DMS114 treated with DMSO at 0.1 percent for 48 hours (cell line): Measurements from ENCODE around the gene CR1.
A peak's percentile ranks its signal among the peaks of the same experiment; 100 is the strongest.
"Not testable (repeated sequence)": the region's sequence is repeated elsewhere in the genome, so short reads cannot be mapped to it uniquely, and the experiment has no call there.

Experiments
- DNase-seq: peaks from one replicate; lab custom pipeline; 2025; ENCODE audit not compliant: unreplicated experiment; lab: John Stamatoyannopoulos, UW

Gene CR1

GRCh38 chr1:207579436-207579799 lies 83.5 kb downstream of the CR1 start:
- peak; percentile 52 for DNase-seq

DNA sequence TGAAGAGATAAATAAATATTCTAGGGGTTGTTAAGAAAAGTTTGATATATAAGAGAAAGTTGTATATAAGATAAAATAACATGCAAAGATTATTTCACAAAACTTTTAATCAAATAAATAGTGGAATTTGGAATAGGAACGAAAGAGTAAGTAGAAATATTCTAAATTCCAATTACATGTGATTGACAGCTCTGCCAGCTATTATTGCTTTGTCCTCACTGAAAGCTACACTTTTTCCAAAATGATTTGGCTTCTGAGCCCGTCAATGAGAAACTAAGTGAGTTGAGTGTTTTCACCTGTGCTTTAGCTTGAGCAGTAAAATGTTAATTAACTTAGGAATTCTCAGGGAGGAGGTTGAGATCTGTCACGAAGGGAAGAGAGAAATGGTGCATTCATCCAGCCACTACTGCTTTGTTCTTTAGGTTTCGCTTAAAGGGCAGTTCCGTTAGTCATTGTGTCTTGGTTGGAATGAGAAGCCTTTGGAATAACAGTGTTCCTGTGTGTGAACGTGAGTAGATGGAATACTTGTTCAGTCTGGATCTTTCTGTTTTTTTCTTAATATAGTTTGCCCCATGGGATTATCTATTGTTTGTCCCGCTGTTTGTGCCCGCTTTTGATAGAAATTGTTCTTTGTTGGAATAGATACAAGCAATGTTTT lies 85.7 kb downstream of the CR1 start:
- no peak for DNase-seq

DNA sequence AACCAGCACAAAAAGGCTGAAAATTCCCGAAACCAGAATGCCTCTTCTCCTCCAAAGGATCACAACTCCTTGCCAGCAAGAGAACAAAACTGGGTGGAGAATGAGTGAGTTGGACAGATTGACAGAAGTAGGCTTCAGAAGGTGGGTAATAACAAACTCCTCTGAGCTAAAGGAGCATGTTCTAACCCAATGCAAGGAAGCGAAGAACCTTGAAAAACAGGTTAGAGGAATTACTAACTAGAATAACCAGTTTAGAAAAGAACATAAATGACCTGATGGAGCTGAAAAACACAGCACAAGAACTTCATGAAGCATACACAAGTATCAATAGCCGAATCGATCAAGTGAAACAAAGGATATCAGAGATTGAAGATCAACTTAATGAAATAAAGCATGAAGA lies 93.5 kb downstream of the CR1 start:
- DNase-seq, result not testable (repeated sequence)

DNA sequence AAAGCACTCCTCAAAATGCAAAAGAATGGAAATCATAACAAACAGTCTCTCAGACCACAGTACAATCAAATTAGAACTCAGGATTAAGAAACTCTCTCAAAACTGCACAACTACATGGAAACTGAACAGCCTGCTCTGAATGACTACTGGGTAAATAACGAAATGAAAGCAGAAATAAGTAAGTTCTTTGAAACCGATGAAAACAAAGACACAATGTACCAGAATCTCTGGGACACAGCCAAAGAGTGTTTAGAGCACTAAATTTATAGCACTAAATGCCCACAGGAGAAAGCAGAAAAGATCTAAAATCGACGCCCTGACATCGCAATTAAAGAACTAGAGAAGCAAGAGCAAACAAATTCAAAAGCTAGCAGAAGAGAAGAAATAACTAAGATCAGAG lies 95.2 kb downstream of the CR1 start:
- not testable (repeated sequence) for DNase-seq

- not testable (repeated sequence) for DNase-seq
These were observed 98.1 kb downstream of the CR1 start for GRCh38 chr1:207594095-207594494.

DNA sequence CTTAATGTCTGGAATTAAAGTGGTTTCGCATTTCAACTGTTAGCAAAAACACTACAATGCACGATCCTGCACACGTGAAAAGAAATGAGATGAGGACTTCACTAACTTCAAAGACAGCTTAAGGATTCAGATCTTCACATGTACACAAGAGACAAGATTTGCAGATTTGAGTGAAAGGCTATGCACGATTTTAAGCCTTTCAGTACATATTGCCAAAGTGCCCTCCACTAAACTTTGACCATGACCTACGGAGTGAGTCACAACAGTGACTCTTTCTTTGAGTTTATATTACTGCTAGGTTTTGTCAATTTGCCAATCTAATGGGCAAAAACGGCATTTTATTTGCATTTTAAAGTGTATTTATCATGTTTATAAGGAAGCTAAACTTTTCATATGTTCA lies 107.8 kb downstream of the CR1 start:
- no peak for DNase-seq

GRCh38 chr1:207605444-207606361 lies 109.7 kb downstream of the CR1 start:
- no peak for DNase-seq

- no peak for DNase-seq
These were observed 110.4 kb downstream of the CR1 start for GRCh38 chr1:207606362-207606755.

DNA sequence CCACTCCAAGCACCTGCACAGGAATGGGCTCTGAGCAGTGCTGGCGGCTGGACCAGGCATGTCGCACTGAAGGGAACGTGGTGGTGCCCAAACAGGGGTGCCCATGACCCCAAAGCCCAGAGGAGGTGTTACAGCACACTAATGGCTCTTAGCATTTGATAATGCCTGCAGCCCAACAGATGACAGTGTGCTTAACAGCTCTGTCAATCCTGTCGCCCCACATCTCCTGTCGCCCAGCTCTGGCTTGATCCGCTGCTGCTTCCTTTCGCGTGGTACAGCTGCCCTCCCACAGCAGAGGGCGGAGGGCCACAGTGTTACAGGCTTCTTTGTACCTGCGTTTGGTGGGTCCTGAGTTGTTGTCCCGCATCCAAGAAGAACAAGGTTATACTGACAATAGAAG lies 116.8 kb downstream of the CR1 start:
- no peak for DNase-seq

DNA sequence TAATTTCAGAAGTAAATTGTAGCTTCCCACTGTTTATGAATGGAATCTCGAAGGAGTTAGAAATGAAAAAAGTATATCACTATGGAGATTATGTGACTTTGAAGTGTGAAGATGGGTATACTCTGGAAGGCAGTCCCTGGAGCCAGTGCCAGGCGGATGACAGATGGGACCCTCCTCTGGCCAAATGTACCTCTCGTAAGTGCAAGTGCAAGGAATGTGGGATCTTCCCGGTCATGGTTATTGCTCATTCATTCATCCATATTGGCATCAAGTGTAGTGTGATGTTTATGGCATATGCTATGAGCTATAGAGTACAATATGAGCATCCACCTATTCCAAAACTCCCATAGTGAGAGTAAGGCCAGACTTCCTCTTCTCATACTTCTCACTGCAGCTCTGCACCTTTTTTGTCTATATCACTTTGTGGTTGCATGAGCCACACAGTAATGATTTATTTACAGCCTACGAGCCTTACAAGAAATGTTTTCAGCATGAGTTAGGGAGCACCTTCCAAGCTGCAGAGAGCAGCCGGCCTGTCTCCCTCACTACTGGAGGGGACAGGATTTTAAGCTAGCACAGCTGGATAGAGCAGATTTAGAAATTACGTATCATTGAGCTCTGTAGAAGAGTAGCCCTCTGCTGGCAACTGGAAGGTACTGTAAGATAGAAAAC lies 124.0 kb downstream of the CR1 start:
- DNase-seq, result peak; percentile 58

DNA sequence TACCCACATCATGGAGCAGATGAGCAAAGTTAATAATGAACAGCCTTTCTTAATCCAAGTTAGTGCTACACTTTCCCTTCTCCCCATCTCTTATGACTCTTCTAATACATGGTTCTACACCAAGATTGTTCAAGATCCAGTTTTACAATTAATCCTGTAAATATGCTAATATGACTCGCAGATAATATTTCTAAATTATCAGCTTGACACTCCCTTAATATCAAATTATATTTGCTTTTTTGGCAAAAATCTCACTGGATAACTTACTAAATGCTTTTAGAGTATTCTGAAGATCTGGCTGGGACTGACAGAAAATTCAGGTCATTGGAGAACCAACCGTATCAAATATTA lies 124.6 kb downstream of the CR1 start:
- no peak for DNase-seq

- DNase-seq, result not testable (repeated sequence)
These were observed 129.6 kb downstream of the CR1 start for GRCh38 chr1:207625504-207626071.

DNA sequence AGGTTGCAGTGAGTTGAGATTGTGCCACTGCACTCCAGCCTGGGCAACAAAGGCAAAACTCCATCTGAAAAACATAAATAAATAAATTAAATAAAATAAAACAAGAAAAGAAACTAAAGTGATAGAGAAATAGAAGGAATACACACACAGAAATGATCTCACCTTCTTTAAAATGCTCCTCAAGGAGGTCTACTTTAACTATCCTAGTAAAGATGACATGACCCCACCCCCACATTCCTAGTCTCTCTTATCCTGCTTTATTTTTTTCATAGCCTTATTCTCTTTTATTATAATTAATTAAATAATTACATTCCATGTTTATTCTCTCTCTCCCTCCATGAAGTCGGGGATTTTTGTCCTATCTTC lies 131.0 kb downstream of the CR1 start:
- no peak for DNase-seq

DNA sequence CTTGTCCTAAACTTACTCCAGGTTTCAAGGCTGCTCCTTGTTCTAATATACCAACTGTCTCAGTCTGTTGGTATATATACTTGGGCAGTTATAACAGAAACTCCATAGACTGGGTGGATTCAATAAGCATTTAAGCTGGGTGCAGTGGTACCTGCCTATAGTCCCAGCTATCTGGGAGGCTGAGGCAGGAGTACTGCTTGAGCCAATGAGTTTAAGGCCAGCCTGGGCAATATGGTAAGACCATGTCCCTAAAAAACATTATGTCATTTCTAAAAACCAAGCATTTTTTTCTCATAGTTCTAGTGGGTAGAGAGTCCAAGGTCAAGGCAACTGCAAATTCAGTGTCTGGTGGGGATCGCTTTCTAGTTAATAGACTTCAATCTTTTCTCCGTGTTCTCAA lies 131.5 kb downstream of the CR1 start:
- DNase-seq, result no peak

- DNase-seq, result no peak
These were observed 132.8 kb downstream of the CR1 start for GRCh38 chr1:207628776-207629175.

DNA sequence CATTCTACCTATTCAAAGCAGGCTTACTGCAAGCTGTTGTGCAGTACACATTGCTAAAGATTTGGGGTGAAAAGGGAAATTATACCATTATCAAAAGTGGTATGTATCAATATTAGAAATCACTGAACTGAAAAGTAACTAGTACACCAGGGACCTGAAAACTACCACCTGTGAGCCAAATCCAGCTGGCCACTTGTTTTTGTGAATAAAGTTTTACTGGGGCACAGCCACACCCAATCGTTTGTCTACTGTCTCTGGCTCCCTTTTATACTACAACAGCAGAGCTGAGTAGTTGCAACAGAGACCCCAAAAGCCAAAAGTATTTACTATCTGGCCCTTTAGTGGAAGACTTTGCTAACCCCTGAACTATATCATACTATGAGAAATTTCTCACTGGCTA lies 135.2 kb downstream of the CR1 start:
- DNase-seq, result no peak

DNA sequence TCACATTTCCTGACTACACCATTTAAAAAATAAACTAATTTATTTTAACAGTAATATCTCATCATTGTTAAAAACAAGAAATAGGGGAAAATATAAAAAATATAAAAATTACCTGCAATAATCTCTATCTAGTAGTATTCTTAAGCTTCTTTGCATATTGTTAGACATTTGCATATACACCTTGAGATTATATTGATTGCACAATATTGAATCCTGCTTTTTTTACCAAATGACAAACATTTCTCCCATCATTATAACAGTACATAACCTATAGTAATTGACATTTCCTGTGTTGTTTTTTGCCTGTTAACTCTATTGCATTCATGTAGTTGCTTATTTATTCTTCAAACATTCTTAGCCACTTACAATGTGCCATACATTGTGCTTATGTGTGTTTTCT lies 137.3 kb downstream of the CR1 start:
- no peak for DNase-seq

DNA sequence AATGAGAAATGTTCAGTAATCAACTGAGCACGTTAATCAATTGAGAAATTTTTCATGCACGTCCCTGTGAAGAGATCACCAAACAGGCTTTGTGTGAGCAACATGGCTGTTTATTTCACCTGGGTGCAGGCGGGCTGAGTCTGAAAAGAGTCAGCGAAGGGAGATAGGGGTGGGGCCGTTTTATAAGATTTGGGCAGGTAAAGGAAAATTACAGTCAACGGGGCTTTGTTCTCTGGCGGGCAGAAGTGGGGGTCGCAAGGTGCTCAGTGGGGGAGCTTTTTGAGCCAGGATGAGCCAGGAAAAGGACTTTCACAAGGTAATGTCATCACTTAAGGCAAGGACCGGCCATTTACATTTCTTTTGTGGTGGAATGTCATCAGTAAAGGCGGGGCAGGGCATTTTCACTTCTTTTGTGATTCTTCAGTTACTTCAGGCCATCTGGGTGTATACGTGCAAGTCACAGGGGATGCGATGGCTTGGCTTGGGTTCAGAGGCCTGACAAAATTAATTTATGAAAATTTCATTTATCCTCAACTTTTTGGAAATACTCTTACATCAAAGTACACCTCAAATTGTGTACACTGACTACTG lies 137.8 kb downstream of the CR1 start:
- not testable (repeated sequence) for DNase-seq

GRCh38 chr1:207634293-207634692 lies 138.3 kb downstream of the CR1 start:
- DNase-seq, result not testable (repeated sequence)

- DNase-seq, result not testable (repeated sequence)
These were observed 139.7 kb downstream of the CR1 start for GRCh38 chr1:207635569-207636186.
